Tibial nerve (tissue), 4 donors: ENCODE results near the gene TRPM2. TPM values are rescaled to one million over a fixed set of nuclear protein-coding genes. Genes with fewer than 3 reads are reported as not detected.
"Not testable (repeated sequence)": the region's sequence is repeated elsewhere in the genome, so short reads cannot be mapped to it uniquely, and the experiment has no call there.

ENCODE experiments used
- DNase-seq, 2 donors: peaks; one replicate each; pipeline ENCODE4 v3.0.0-alpha.2; 2019; ENCODE audit warnings: low spot score in 2 of 2
- H3K27ac ChIP-seq, 4 donors: fragments of 200-600 bp; sonication (generic) in 3 of 4; one replicate each; pipeline ENCODE4 v1.5.1; 2017 to 2019; ENCODE audit warnings: mild to moderate bottlenecking in 1 of 4
- H3K27me3 ChIP-seq, 2 donors: fragments of 200-600 bp; sonication (generic) in 1 of 2; one replicate each; pipeline versions ENCODE4 v1.5.1 to v1.6.0; 2017 to 2019
- H3K36me3 ChIP-seq, 3 donors: fragments of 200-600 bp; sonication (generic); one replicate each; pipeline ENCODE4 v1.5.1; 2018 to 2019
- H3K4me1 ChIP-seq, 4 donors: fragments of 200-600 bp; sonication (generic) in 3 of 4; one replicate each; pipeline ENCODE4 v1.5.1; 2017 to 2019
- H3K4me3 ChIP-seq, 4 donors: fragments of 200-600 bp; sonication (generic) in 3 of 4; one replicate each; pipeline ENCODE4 v1.5.1; 2017 to 2019; ENCODE audit warnings: mild to moderate bottlenecking in 1 of 4, moderate library complexity in 1 of 4
- H3K9me3 ChIP-seq, 4 donors: fragments of 200-600 bp; sonication (generic) in 3 of 4; one replicate each; pipeline ENCODE4 v1.5.1; 2017 to 2019
- CTCF ChIP-seq, 5 experiments: fragments of 200-600 bp in 3 of 5; fragments of 450-650 bp in 2 of 5; sonication (generic) in 3 of 5; IDR thresholded peaks; one replicate each; pipeline ENCODE4 v1.5.1; 2016 to 2019; ENCODE audit warnings: antibody characterized with exemption in 5 of 5, mild to moderate bottlenecking in 3 of 5, moderate library complexity in 2 of 5
- EP300 ChIP-seq, 2 donors: sonication (generic); formaldehyde crosslinking; IDR thresholded peaks; one replicate each; pipeline ENCODE4 v1.6.1; 2017; ENCODE audit warnings: antibody characterized with exemption in 2 of 2, mild to moderate bottlenecking in 1 of 2
- POLR2A ChIP-seq, 2 donors: fragments of 450-650 bp; IDR thresholded peaks; one replicate each; pipeline ENCODE4 v1.6.1; 2017; ENCODE audit warnings: antibody characterized with exemption in 2 of 2, mild to moderate bottlenecking in 2 of 2, moderate library complexity in 2 of 2
- WGBS, 2 donors: methylation state at CpG; one replicate each; pipeline ENCODE4 v1.1.5; 2018; 5-methylcytosine and 5-hydroxymethylcytosine counted together
- total RNA-seq, 4 donors: library from RNA; depleted of rRNA; stranded (reverse); fragments of >200 nt; gene quantifications; one replicate each; pipeline ENCODE4 v1.1.0, GENCODE V29; 2016

TRPM2 gene
- total RNA-seq, 4 donors from 2014 or later, result 4.9 to 10.3 (median 7.8) TPM

GRCh38 chr21:44395260-44395659, 41.8 kb downstream of the TRPM2 start:
- H3K4me3 ChIP-seq, result no peak overlapping the region
- H3K27ac ChIP-seq, result no peak overlapping the region
- H3K27me3 ChIP-seq, result no peaks in the 10 kb centered on the region
- no peaks in the 10 kb centered on the region for H3K36me3 ChIP-seq
- TF ChIP-seq EP300 (IDR thresholded peaks at IDR 0.05) (no peak), CTCF (IDR thresholded peaks at IDR 0.05) (no peak), POLR2A (IDR thresholded peaks at IDR 0.05) (no peak)
- H3K9me3 ChIP-seq, result peaks cover 0 to 31% (median 2%) of the 10 kb centered on the region in 4 donors
- 61 to 76% methylated on average over 10 to 11 of the region's 11 CpGs for WGBS, 2 donors
- no peaks in the 10 kb centered on the region for H3K4me1 ChIP-seq
- DNase-seq, result no peak

GRCh38 chr21:44396803-44397202, 43.4 kb downstream of the TRPM2 start:
- not testable (repeated sequence) for H3K27me3 ChIP-seq, H3K4me3 ChIP-seq, H3K36me3 ChIP-seq, H3K27ac ChIP-seq, DNase-seq, H3K4me1 ChIP-seq
- 85 to 86% methylated on average over 6 of the region's 6 CpGs for WGBS, 2 donors
- H3K9me3 ChIP-seq, result peaks cover 0 to 17% (median 0%) of the 10 kb centered on the region in 4 donors

GRCh38 chr21:44397431-44398031, 44.1 kb downstream of the TRPM2 start:
- Histone ChIP-seq H3K4me3 (no peak overlapping the region), H3K27ac (no peak overlapping the region), H3K27me3 (no peaks in the 10 kb centered on the region), H3K4me1 (no peaks in the 10 kb centered on the region), H3K36me3 (no peaks in the 10 kb centered on the region), H3K9me3 (peaks cover 0 to 15% (median 0%) of the 10 kb centered on the region in 4 donors)
- 84 to 87% methylated on average over 18 to 21 of the region's 22 CpGs for WGBS, 2 donors
- no peak for TF ChIP-seq POLR2A (IDR thresholded peaks at IDR 0.05)
- TF ChIP-seq EP300 (IDR thresholded peaks at IDR 0.05), result no peak
- no peak for TF ChIP-seq CTCF (IDR thresholded peaks at IDR 0.05)
- DNase-seq, result no peak

GRCh38 chr21:44398499-44398898, 45.1 kb downstream of the TRPM2 start:
- H3K27ac ChIP-seq, result no peak overlapping the region
- no peaks in the 10 kb centered on the region for H3K36me3 ChIP-seq
- 90 to 94% methylated on average over 9 of the region's 9 CpGs for WGBS, 2 donors
- peaks cover 0 to 5% (median 0%) of the 10 kb centered on the region in 4 donors for H3K9me3 ChIP-seq
- H3K4me1 ChIP-seq, result no peaks in the 10 kb centered on the region
- DNase-seq, result no peak
- no peaks in the 10 kb centered on the region for H3K27me3 ChIP-seq
- TF ChIP-seq POLR2A (IDR thresholded peaks at IDR 0.05), result no peak
- TF ChIP-seq EP300 (IDR thresholded peaks at IDR 0.05), result no peak
- TF ChIP-seq CTCF (IDR thresholded peaks at IDR 0.05), result no peak
- no peak overlapping the region for H3K4me3 ChIP-seq

GRCh38 chr21:44399151-44399954, 45.9 kb downstream of the TRPM2 start:
- H3K27me3 ChIP-seq, result no peaks in the 10 kb centered on the region
- H3K4me3 ChIP-seq, result no peak overlapping the region
- H3K4me1 ChIP-seq, result no peaks in the 10 kb centered on the region
- H3K9me3 ChIP-seq, result no peaks in the 10 kb centered on the region
- no peaks in the 10 kb centered on the region for H3K36me3 ChIP-seq
- no peak for TF ChIP-seq POLR2A (IDR thresholded peaks at IDR 0.05)
- no peak for TF ChIP-seq CTCF (IDR thresholded peaks at IDR 0.05)
- no peak for TF ChIP-seq EP300 (IDR thresholded peaks at IDR 0.05)
- 75 to 84% methylated on average over 18 to 26 of the region's 33 CpGs for WGBS, 2 donors
- H3K27ac ChIP-seq, result no peak overlapping the region
- no peak for DNase-seq
